Natural killer cell (primary cell): ENCODE data around the gene KREMEN1. TPM values are rescaled to one million over a fixed set of nuclear protein-coding genes. Genes with fewer than 3 reads are reported as not detected.

Experiments used
- ATAC-seq, 3 donors: fragments of 150-1000 bp in 2 of 3; fragments of 200-7000 bp in 1 of 3; cut with Tn5 transposase; 1 replicate in 1 of 3; 2 replicates in 2 of 3; pipeline ENCODE4 v1.10.0; 2021; ENCODE audit warnings: mild to moderate bottlenecking in 2 of 3, moderate library complexity in 2 of 3
- DNase-seq, 2 donors: peaks; one replicate each; pipeline versions ENCODE4 v3.0.0 to v3.0.0-alpha.2; 2013 to 2021; ENCODE audit warnings: mixed read lengths in 1 of 2
- H3K27ac ChIP-seq: one replicate; pipeline ENCODE4 v1.5.1; 2013; ENCODE audit warnings: mild to moderate bottlenecking, low read length
- H3K27me3 ChIP-seq: one replicate; pipeline ENCODE4 v1.6.1; 2013; ENCODE audit warnings: low read length; ENCODE audit not compliant: control insufficient read depth, insufficient read depth
- H3K36me3 ChIP-seq: one replicate; pipeline ENCODE4 v1.6.1; 2013; ENCODE audit warnings: low read length; ENCODE audit not compliant: control insufficient read depth, insufficient read depth
- H3K4me1 ChIP-seq: one replicate; pipeline ENCODE4 v1.6.1; 2013; ENCODE audit warnings: low read length; ENCODE audit not compliant: control insufficient read depth, insufficient read depth
- H3K4me3 ChIP-seq: one replicate; pipeline ENCODE4 v1.5.1; 2013; ENCODE audit warnings: low read length
- H3K9me3 ChIP-seq: one replicate; pipeline ENCODE4 v1.6.1; 2013; ENCODE audit warnings: low read length; ENCODE audit not compliant: control insufficient read depth, insufficient read depth
- H3K27ac Mint-ChIP-seq, 2 donors: one replicate each; pipeline ENCODE4 v1.8.0; 2022; ENCODE audit warnings: mild to moderate bottlenecking in 2 of 2, mixed read lengths in 2 of 2, moderate library complexity in 1 of 2
- H3K27me3 Mint-ChIP-seq, 2 donors: one replicate each; pipeline ENCODE4 v1.8.0; 2022; ENCODE audit warnings: low read depth in 2 of 2, mixed read lengths in 2 of 2
- H3K36me3 Mint-ChIP-seq: one replicate; pipeline ENCODE4 v1.8.0; 2022; ENCODE audit warnings: mixed read lengths
- H3K4me1 Mint-ChIP-seq, 2 donors: one replicate each; pipeline ENCODE4 v1.8.0; 2022; ENCODE audit warnings: mixed read lengths in 2 of 2
- H3K4me3 Mint-ChIP-seq: one replicate; pipeline ENCODE4 v1.8.0; 2022; ENCODE audit warnings: mild to moderate bottlenecking, moderate library complexity, mixed read lengths
- H3K9me3 Mint-ChIP-seq, 2 donors: one replicate each; pipeline ENCODE4 v1.8.0; 2022; ENCODE audit warnings: mixed read lengths in 2 of 2
- CTCF ChIP-seq: fragments of 200-600 bp; IDR thresholded peaks from one replicate; pipeline ENCODE4 v1.8.0; 2022; ENCODE audit warnings: antibody characterized with exemption
- WGBS: methylation state at CpG from one replicate; pipeline ENCODE4 v1.1.7; 2013; ENCODE audit warnings: missing lambda C conversion rate; ENCODE audit not compliant: insufficient coverage; 5-methylcytosine and 5-hydroxymethylcytosine counted together
- intact Hi-C: fragments of 100-400 bp; cut with micrococcal nuclease; formaldehyde crosslinking; loops from one replicate; pipeline ENCODE4 v1.14.2; 2022
- total RNA-seq, 4 donors: library from RNA; stranded (reverse); fragments of 120-200 nt in 1 of 4; gene quantifications; one replicate each; pipeline versions ENCODE4 v1.2.3 to v1.2.4, GENCODE V29; 2013 to 2022

Gene KREMEN1
- under 1 TPM in 1 of 3 donors, not detected in 2; 0.23 TPM for total RNA-seq
- total RNA-seq (2013) = 0.07 TPM

- peak within 1 kb of the TSS; percentile 23 for H3K4me3 ChIP-seq
- Mint-ChIP-seq H3K27ac (no peak within 1 kb of the TSS), H3K27me3 (peaks cover 54 to 57% of the 10 kb centered on the region in 2 donors)
These were observed at the start of gene KREMEN1 for GRCh38 chr22:29072979-29073617. KREMEN1 (plus strand) TSS chr22:29073035; CDS start chr22:29073131, 96 bp downstream.

GRCh38 chr22:29023172-29023796 is 49.6 kb upstream of the KREMEN1 start:
- H3K36me3 Mint-ChIP-seq = no peaks in the 10 kb centered on the region
- DNase-seq (no peak), ATAC-seq (no peak)
- no peak overlapping the region for H3K4me3 ChIP-seq
- H3K9me3 ChIP-seq = no peaks in the 10 kb centered on the region
- H3K27ac ChIP-seq = no peak overlapping the region
- intact Hi-C loops = no loop called here
- WGBS = 54% methylated on average over 3 of the region's 3 CpGs
- TF ChIP-seq CTCF = no peak
- no peak overlapping the region for H3K27ac Mint-ChIP-seq
- H3K4me1 ChIP-seq = no peaks in the 10 kb centered on the region
- H3K27me3 ChIP-seq = no peaks in the 10 kb centered on the region
- peaks cover 0 to 3% of the 10 kb centered on the region in 2 donors for H3K9me3 Mint-ChIP-seq
- no peaks in the 10 kb centered on the region for H3K4me1 Mint-ChIP-seq
- no peaks in the 10 kb centered on the region for H3K36me3 ChIP-seq
- peaks cover 17 to 48% of the 10 kb centered on the region in 2 donors for H3K27me3 Mint-ChIP-seq
- no peak overlapping the region for H3K4me3 Mint-ChIP-seq

More at GRCh38 chr22:29072979-29073617, at the start of gene KREMEN1:
- ATAC-seq = no peak
- H3K36me3 Mint-ChIP-seq = no peaks in the 10 kb centered on the region
- Histone ChIP-seq H3K27ac (no peak within 1 kb of the TSS), H3K4me1 (peaks cover 24% of the 10 kb centered on the region), H3K9me3 (no peaks in the 10 kb centered on the region), H3K36me3 (no peaks in the 10 kb centered on the region), H3K27me3 (peaks cover 32% of the 10 kb centered on the region)
- no peak for DNase-seq
- peak within 1 kb of the TSS; percentile 76 for H3K4me3 Mint-ChIP-seq
- peaks cover 10 to 24% of the 10 kb centered on the region in 2 donors for H3K4me1 Mint-ChIP-seq
- WGBS = under 1% methylated on average over 76 of the region's 76 CpGs
- no peaks in the 10 kb centered on the region for H3K9me3 Mint-ChIP-seq
- TF ChIP-seq CTCF = no peak
- intact Hi-C loops = no loop called here

- H3K27ac ChIP-seq = no peak overlapping the region
- H3K27me3 Mint-ChIP-seq = peaks cover 31 to 64% of the 10 kb centered on the region in 2 donors
- H3K36me3 ChIP-seq = no peaks in the 10 kb centered on the region
- H3K4me3 Mint-ChIP-seq = no peak overlapping the region
- ATAC-seq (no peak), DNase-seq (no peak)
- no peak overlapping the region for H3K4me3 ChIP-seq
- H3K27me3 ChIP-seq = peaks cover 14% of the 10 kb centered on the region
- H3K27ac Mint-ChIP-seq = no peak overlapping the region
- no peaks in the 10 kb centered on the region for H3K9me3 Mint-ChIP-seq
- intact Hi-C loops = no loop called here
- TF ChIP-seq CTCF = no peak
- H3K4me1 ChIP-seq = peaks cover 17% of the 10 kb centered on the region
- H3K9me3 ChIP-seq = no peaks in the 10 kb centered on the region
- peaks cover 12 to 17% of the 10 kb centered on the region in 2 donors for H3K4me1 Mint-ChIP-seq
- 93% methylated on average over 3 of the region's 3 CpGs for WGBS
- H3K36me3 Mint-ChIP-seq = no peaks in the 10 kb centered on the region
These were observed 46.3 kb upstream of the KREMEN1 start for GRCh38 chr22:29026579-29026978.
